MCF 10A (cell line): ENCODE measurements around the gene FIBCD1. TPM values are rescaled to one million over a fixed set of nuclear protein-coding genes. Genes with fewer than 3 reads are reported as not detected.

ENCODE experiments used
- BruUV-seq: library from RNA; stranded (reverse); fragments of 400-500 nt; replicated peaks from 2 replicates; lab custom pipeline; 2021; lab: Mats Ljungman, UMichigan
- CTCF ChIA-PET: fragments of 300-600 bp; sonication (Branson Sonifier 250); formaldehyde crosslinking; extraction: SDS; loops from one replicate; lab custom pipeline; 2021; ENCODE audit warnings: antibody characterized with exemption, inconsistent platforms; lab: Yijun Ruan, JAX
- POLR2A ChIA-PET: fragments of 300-600, 350-650 bp; sonication (Branson Sonifier 250); formaldehyde crosslinking; extraction: SDS; loops from one replicate; lab custom pipeline; 2020; ENCODE audit warnings: antibody characterized with exemption, inconsistent platforms; lab: Yijun Ruan, JAX
- DNase-seq: peaks from one replicate; pipeline ENCODE4 v3.0.0-alpha.2; 2018; ENCODE audit not compliant: unreplicated experiment
- H3K27ac Mint-ChIP-seq: one replicate; pipeline ENCODE4 v1.8.0; 2022; ENCODE audit warnings: mild to moderate bottlenecking, low read depth, mixed read lengths; ENCODE audit not compliant: unreplicated experiment
- H3K27me3 Mint-ChIP-seq: one replicate; pipeline ENCODE4 v1.8.0; 2022; ENCODE audit warnings: mixed read lengths; ENCODE audit not compliant: insufficient read depth, unreplicated experiment
- H3K36me3 Mint-ChIP-seq: one replicate; pipeline ENCODE4 v1.8.0; 2022; ENCODE audit warnings: mild to moderate bottlenecking, moderate library complexity, mixed read lengths; ENCODE audit not compliant: insufficient read depth, unreplicated experiment
- H3K4me1 Mint-ChIP-seq: one replicate; pipeline ENCODE4 v1.8.0; 2022; ENCODE audit warnings: mixed read lengths; ENCODE audit not compliant: insufficient read depth, unreplicated experiment
- H3K4me3 Mint-ChIP-seq: one replicate; pipeline ENCODE4 v1.8.0; 2022; ENCODE audit warnings: mild to moderate bottlenecking, moderate library complexity, mixed read lengths; ENCODE audit not compliant: unreplicated experiment
- H3K9me3 Mint-ChIP-seq: one replicate; pipeline ENCODE4 v1.8.0; 2022; ENCODE audit warnings: mixed read lengths; ENCODE audit not compliant: unreplicated experiment
- intact Hi-C: fragments of 100-400 bp; cut with micrococcal nuclease; formaldehyde crosslinking; loops from 2 replicates; pipeline ENCODE4 v1.14.1; 2022
- total RNA-seq: library from RNA; stranded (reverse); gene quantifications from 2 replicates; pipeline ENCODE4 v1.2.3, GENCODE V29; 2022
- TF ChIP-seq, protein P1 (sequence below): fragments of 200-600 bp; IDR thresholded peaks from one replicate; pipeline ENCODE4 v1.8.0; 2022; ENCODE audit warnings: antibody characterized with exemption, mild to moderate bottlenecking; ENCODE audit not compliant: unreplicated experiment

Gene FIBCD1
- total RNA-seq, 1 experiment from 2014 or later: 1.6 TPM

DNA sequence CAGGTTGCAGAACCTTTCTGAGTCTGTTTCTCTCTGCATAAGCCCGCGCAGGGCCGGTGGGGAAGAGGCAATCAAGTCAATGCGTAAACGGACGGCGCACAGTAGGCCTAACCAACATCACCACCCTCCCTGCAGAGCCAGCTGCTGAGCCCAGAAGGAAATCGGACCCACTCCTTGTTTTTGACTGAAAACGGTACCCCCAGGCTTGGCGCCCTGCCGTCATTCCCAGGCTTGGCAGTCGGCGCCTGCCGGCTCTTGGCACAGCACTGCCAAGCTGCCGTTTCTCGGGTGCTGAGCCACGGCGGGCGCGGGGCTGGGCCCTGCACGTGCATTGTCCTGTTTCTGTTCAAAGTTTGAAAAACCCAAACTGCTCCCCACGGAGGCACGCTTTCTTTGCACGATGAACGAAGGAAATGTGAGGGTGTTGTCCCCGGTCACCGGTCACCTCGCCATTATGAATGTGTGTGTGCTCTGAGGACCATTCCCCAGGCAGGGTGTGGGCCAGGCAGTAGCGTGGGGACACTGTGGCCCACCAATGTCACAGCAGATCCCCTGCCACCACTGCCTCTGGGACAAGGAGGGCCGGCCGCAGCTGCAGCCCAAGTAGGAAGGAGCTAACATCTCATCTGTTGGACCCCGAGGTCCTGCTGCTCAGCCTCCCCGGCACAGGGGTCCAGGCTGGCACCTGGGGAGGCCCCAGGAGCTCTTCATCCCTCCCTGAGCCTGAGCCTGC lies 20.1 kb downstream of the FIBCD1 start:
- Mint-ChIP-seq H3K9me3 (no peaks in the 10 kb centered on the region), H3K4me1 (no peaks in the 10 kb centered on the region), H3K4me3 (no peak overlapping the region), H3K36me3 (no peaks in the 10 kb centered on the region), H3K27me3 (peaks cover 32% of the 10 kb centered on the region), H3K27ac (no peak overlapping the region)
- DNase-seq: no peak
- no TSS peak for BruUV-seq
- intact Hi-C loops: no loop called here
- POLR2A ChIA-PET: interaction anchor here (0.6 to 1.3 kb wide), 2 partner anchors 9 to 304 kb away, joined by 3 read pairs; no protein-coding TSS in a partner anchor
- TF ChIP-seq, protein P1, sequence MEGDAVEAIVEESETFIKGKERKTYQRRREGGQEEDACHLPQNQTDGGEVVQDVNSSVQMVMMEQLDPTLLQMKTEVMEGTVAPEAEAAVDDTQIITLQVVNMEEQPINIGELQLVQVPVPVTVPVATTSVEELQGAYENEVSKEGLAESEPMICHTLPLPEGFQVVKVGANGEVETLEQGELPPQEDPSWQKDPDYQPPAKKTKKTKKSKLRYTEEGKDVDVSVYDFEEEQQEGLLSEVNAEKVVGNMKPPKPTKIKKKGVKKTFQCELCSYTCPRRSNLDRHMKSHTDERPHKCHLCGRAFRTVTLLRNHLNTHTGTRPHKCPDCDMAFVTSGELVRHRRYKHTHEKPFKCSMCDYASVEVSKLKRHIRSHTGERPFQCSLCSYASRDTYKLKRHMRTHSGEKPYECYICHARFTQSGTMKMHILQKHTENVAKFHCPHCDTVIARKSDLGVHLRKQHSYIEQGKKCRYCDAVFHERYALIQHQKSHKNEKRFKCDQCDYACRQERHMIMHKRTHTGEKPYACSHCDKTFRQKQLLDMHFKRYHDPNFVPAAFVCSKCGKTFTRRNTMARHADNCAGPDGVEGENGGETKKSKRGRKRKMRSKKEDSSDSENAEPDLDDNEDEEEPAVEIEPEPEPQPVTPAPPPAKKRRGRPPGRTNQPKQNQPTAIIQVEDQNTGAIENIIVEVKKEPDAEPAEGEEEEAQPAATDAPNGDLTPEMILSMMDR: no peak
- CTCF ChIA-PET: interaction anchor here (0.7 to 1.0 kb wide), 2 partner anchors 79 to 99 kb away, joined by 3 to 4 read pairs; no protein-coding TSS in a partner anchor

DNA sequence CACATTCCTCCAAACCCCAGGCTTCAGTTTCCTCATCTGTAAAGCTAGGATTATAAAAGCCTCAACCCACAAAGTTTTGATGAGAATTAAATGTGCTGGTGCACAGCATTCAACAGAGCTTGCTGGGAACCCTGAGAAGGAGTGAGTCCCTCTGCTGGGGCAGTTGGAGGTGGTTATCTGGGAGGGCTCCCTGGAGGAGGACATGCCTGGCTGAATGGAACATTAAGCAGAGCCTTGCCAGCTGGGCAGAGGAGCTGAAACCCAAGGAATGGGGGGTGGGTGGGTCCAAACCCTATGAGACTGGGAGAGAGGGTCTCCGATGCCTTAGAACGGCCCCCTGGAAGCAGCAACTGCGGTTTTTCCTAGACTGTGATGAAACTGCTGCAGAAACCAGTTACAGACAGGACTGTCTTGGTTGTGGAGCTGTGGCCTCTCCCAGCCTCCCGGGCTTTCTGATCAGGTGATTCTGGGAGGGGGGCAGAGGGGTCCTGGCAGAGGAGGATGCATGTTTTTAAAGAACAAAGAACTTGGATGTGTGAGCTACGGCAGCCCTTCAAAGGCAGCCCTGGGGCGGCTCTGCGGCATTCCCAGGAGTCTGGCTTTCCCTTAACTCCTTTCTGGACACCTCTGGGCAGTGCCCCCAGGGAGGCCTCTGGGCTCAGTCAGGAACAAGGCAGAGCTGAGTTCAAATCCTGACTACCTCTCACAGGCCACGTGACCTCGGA lies 20.8 kb downstream of the FIBCD1 start:
- intact Hi-C loops: no loop called here
- ChIA-PET POLR2A (interaction anchor here (1.3 kb wide), 1 partner anchor 10 kb away, joined by 3 read pairs; no protein-coding TSS in a partner anchor), CTCF (interaction anchor here (1.0 kb wide), 1 partner anchor 100 kb away, joined by 3 read pairs; no protein-coding TSS in a partner anchor)
- Mint-ChIP-seq H3K9me3 (no peaks in the 10 kb centered on the region), H3K27me3 (peaks cover 30% of the 10 kb centered on the region), H3K4me3 (no peak overlapping the region), H3K36me3 (no peaks in the 10 kb centered on the region), H3K4me1 (no peaks in the 10 kb centered on the region), H3K27ac (no peak overlapping the region)
- BruUV-seq: no TSS peak
- TF ChIP-seq, protein P1: no peak
- no peak for DNase-seq

DNA sequence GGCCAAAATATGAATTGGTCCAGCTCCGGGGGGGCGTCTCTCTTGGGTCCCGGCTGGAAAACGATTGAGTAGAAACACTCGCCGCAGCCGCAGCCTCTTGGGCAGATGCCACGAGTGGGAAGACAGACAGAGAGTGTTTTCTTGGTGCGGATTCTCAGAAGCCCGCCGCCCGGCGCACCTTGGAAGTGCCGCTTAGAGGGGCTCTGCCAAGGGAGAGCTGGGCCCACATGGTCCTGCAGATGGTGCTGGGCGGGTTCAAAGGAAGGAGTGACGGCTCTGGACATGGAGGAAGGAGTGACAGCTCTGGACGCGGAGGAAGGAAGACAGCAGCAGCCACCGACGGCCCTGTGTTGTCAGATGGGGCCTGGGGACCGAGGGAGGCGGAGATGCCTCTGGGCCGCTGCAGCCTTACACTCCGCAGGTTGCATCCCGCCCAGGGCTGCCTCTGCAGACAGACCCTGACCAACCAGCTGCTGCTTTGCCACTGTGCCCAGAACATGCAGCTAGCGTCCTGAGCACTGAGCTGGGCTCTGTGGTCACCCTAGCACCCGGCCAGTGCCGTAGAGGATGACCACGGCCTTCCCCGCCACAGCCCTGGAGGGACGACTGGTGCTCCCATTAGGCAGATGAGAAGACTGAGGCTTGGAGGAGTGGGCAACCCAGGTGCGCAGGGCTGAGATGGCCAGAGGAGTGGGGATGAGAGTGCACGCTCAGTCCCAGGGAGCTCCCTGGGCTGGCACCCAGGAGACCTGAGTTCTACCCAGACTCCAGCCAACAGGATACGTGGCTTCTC lies 21.7 kb downstream of the FIBCD1 start:
- intact Hi-C loops: no loop called here
- POLR2A ChIA-PET: no interaction called here
- no peak overlapping the region for H3K4me3 Mint-ChIP-seq
- DNase-seq: no peak
- H3K27ac Mint-ChIP-seq: no peak overlapping the region
- TF ChIP-seq, protein P1: no peak
- peaks cover 21% of the 10 kb centered on the region for H3K27me3 Mint-ChIP-seq
- no peaks in the 10 kb centered on the region for H3K4me1 Mint-ChIP-seq
- H3K9me3 Mint-ChIP-seq: no peaks in the 10 kb centered on the region
- CTCF ChIA-PET: interaction anchor here (0.7 to 1.0 kb wide), 2 partner anchors 101 to 826 kb away, joined by 3 to 4 read pairs; no protein-coding TSS in a partner anchor
- no peaks in the 10 kb centered on the region for H3K36me3 Mint-ChIP-seq
- BruUV-seq: no TSS peak
